GM19455 (cell line): Measurements from ENCODE around the gene R3HDML.
"Not testable (repeated sequence)": the region's sequence is repeated elsewhere in the genome, so short reads cannot be mapped to it uniquely, and the experiment has no call there.

ENCODE experiments used
- ATAC-seq: cut with Tn5 transposase; IDR thresholded peaks from one replicate; pipeline ENCODE4 v1.9.1; 2021; ENCODE audit not compliant: unreplicated experiment

Gene R3HDML

GRCh38 chr20:44336725-44337380, at the start of gene R3HDML:
Gene R3HDML (plus strand): TSS chr20:44337043. CDS start chr20:44337158, 115 bp downstream.
- no peak for ATAC-seq

- ATAC-seq: no peak
These were observed 49.4 kb upstream of the R3HDML start for GRCh38 chr20:44287272-44288097.

GRCh38 chr20:44288252-44288651, 48.6 kb upstream of the R3HDML start:
- no peak for ATAC-seq

GRCh38 chr20:44291754-44292153, 45.1 kb upstream of the R3HDML start:
- ATAC-seq: no peak

- no peak for ATAC-seq
These were observed 40.8 kb upstream of the R3HDML start for GRCh38 chr20:44296011-44296410.

GRCh38 chr20:44297721-44298120, 39.1 kb upstream of the R3HDML start:
- ATAC-seq: no peak

- ATAC-seq: not testable (repeated sequence)
These were observed 37.8 kb upstream of the R3HDML start for GRCh38 chr20:44299011-44299535.

- ATAC-seq: no peak
These were observed 35.6 kb upstream of the R3HDML start for GRCh38 chr20:44301285-44301684.

- ATAC-seq: no peak
These were observed 34.7 kb upstream of the R3HDML start for GRCh38 chr20:44302026-44302669.

- ATAC-seq: no peak
These were observed 34.1 kb upstream of the R3HDML start for GRCh38 chr20:44302736-44303135.

- no peak for ATAC-seq
These were observed 32.5 kb upstream of the R3HDML start for GRCh38 chr20:44304383-44304782.

- no peak for ATAC-seq
These were observed 29.9 kb upstream of the R3HDML start for GRCh38 chr20:44306927-44307326.

GRCh38 chr20:44309763-44310663, 26.8 kb upstream of the R3HDML start:
- no peak for ATAC-seq

GRCh38 chr20:44310664-44311639, 25.9 kb upstream of the R3HDML start, which contains the start of gene FITM2:
Gene FITM2 (minus strand): TSS chr20:44311202. CDS start chr20:44311148, 54 bp downstream.
- ATAC-seq: peak; percentile 78

GRCh38 chr20:44314870-44315269, 22.0 kb upstream of the R3HDML start:
- no peak for ATAC-seq

GRCh38 chr20:44319839-44320422, 16.9 kb upstream of the R3HDML start:
- no peak for ATAC-seq

- ATAC-seq: no peak
These were observed 12.5 kb upstream of the R3HDML start for GRCh38 chr20:44324343-44324742.

- ATAC-seq: no peak
These were observed 10.3 kb upstream of the R3HDML start for GRCh38 chr20:44326391-44327159.
